HUES48 (cell line): ENCODE results near the gene GID8.
A peak's percentile ranks its signal among the peaks of the same experiment; 100 is the strongest.

Experiments used
- H3K27ac ChIP-seq: one replicate; pipeline ENCODE4 v1.7.0; 2013; ENCODE audit warnings: low read depth, low read length, inconsistent platforms
- H3K27me3 ChIP-seq: 2 replicates; pipeline ENCODE4 v1.6.1; 2013; ENCODE audit warnings: mild to moderate bottlenecking, low read length; ENCODE audit not compliant: control insufficient read depth, insufficient read depth
- H3K36me3 ChIP-seq: 2 replicates; pipeline ENCODE4 v1.6.1; 2013; ENCODE audit warnings: low read length; ENCODE audit not compliant: control insufficient read depth, insufficient read depth
- H3K4me1 ChIP-seq: 2 replicates; pipeline ENCODE4 v1.6.1; 2013; ENCODE audit warnings: mild to moderate bottlenecking, low read length; ENCODE audit not compliant: control insufficient read depth, insufficient read depth
- H3K4me3 ChIP-seq: 2 replicates; pipeline ENCODE4 v1.5.1; 2013; ENCODE audit warnings: mild to moderate bottlenecking, low read depth, low read length
- H3K9ac ChIP-seq: 2 replicates; pipeline ENCODE4 v1.6.1; 2013; ENCODE audit warnings: mild to moderate bottlenecking, low read depth, low read length, moderate library complexity
- H3K9me3 ChIP-seq: 2 replicates; pipeline ENCODE4 v1.6.1; 2013; ENCODE audit warnings: low read length; ENCODE audit not compliant: control insufficient read depth, insufficient read depth

The GID8 gene

GRCh38 chr20:62983210-62983609 lies 45.3 kb downstream of the GID8 start:
- H3K9ac ChIP-seq: no peak overlapping the region
- no peak overlapping the region for H3K27ac ChIP-seq
- H3K4me1 ChIP-seq: peaks cover 16% of the 10 kb centered on the region
- H3K9me3 ChIP-seq: no peaks in the 10 kb centered on the region
- no peaks in the 10 kb centered on the region for H3K36me3 ChIP-seq
- H3K4me3 ChIP-seq: no peak overlapping the region
- no peaks in the 10 kb centered on the region; the same call in 1 of the 2 replicates for H3K27me3 ChIP-seq

- H3K9ac ChIP-seq: 0 out of 2 replicates have a peak overlapping the region, but pooled peaks have one; percentile 18
- no peaks in the 10 kb centered on the region for H3K36me3 ChIP-seq
- no peaks in the 10 kb centered on the region for H3K9me3 ChIP-seq
- peaks cover 16% of the 10 kb centered on the region for H3K4me1 ChIP-seq
- H3K27ac ChIP-seq: no peak overlapping the region
- H3K4me3 ChIP-seq: no peak overlapping the region
- H3K27me3 ChIP-seq: no peaks in the 10 kb centered on the region; the same call in none of the 2 replicates
These were observed 46.9 kb downstream of the GID8 start for GRCh38 chr20:62984666-62985443.

- Histone ChIP-seq H3K27me3 (no peaks in the 10 kb centered on the region; the same call in 1 of the 2 replicates), H3K27ac (no peak overlapping the region)
These were observed 47.5 kb downstream of the GID8 start for GRCh38 chr20:62985444-62985778.

GRCh38 chr20:62986257-62986800 lies 48.4 kb downstream of the GID8 start:
- Histone ChIP-seq H3K36me3 (no peaks in the 10 kb centered on the region), H3K27me3 (no peaks in the 10 kb centered on the region; the same call in 1 of the 2 replicates), H3K9ac (no peak overlapping the region), H3K4me3 (no peak overlapping the region), H3K27ac (no peak overlapping the region), H3K9me3 (no peaks in the 10 kb centered on the region), H3K4me1 (peaks cover 16% of the 10 kb centered on the region)

More at GRCh38 chr20:62985444-62985778, 47.5 kb downstream of the GID8 start:
- Histone ChIP-seq H3K4me1 (peaks cover 16% of the 10 kb centered on the region), H3K4me3 (no peak overlapping the region), H3K9ac (no peak overlapping the region), H3K36me3 (no peaks in the 10 kb centered on the region), H3K9me3 (no peaks in the 10 kb centered on the region)

- Histone ChIP-seq H3K27me3 (no peaks in the 10 kb centered on the region; the same call in 1 of the 2 replicates), H3K27ac (no peak overlapping the region), H3K36me3 (no peaks in the 10 kb centered on the region), H3K4me3 (no peak overlapping the region), H3K9me3 (no peaks in the 10 kb centered on the region), H3K9ac (no peak overlapping the region), H3K4me1 (peaks cover 16% of the 10 kb centered on the region)
These were observed 49.2 kb downstream of the GID8 start for GRCh38 chr20:62987114-62987513.

- Histone ChIP-seq H3K27ac (no peak overlapping the region), H3K27me3 (no peaks in the 10 kb centered on the region; the same call in 1 of the 2 replicates), H3K9me3 (no peaks in the 10 kb centered on the region), H3K4me1 (peaks cover 9% of the 10 kb centered on the region), H3K4me3 (no peak overlapping the region), H3K9ac (no peak overlapping the region), H3K36me3 (no peaks in the 10 kb centered on the region)
These were observed 51.3 kb downstream of the GID8 start for GRCh38 chr20:62989201-62989601.

- H3K4me3 ChIP-seq: no peak overlapping the region
- H3K27me3 ChIP-seq: no peaks in the 10 kb centered on the region; the same call in 1 of the 2 replicates
- no peaks in the 10 kb centered on the region for H3K36me3 ChIP-seq
- H3K27ac ChIP-seq: no peak overlapping the region
- H3K9me3 ChIP-seq: no peaks in the 10 kb centered on the region
- H3K9ac ChIP-seq: no peak overlapping the region
- H3K4me1 ChIP-seq: peaks cover 13% of the 10 kb centered on the region
These were observed 52.4 kb downstream of the GID8 start for GRCh38 chr20:62990306-62990825.

GRCh38 chr20:62991196-62991807 lies 53.4 kb downstream of the GID8 start:
- no peaks in the 10 kb centered on the region for H3K9me3 ChIP-seq

GRCh38 chr20:62991863-62992262 lies 53.9 kb downstream of the GID8 start:
- no peak overlapping the region for H3K4me3 ChIP-seq
- no peak overlapping the region for H3K27ac ChIP-seq
- peaks cover 4% of the 10 kb centered on the region for H3K27me3 ChIP-seq
- H3K36me3 ChIP-seq: no peaks in the 10 kb centered on the region
- H3K9me3 ChIP-seq: no peaks in the 10 kb centered on the region
- no peak overlapping the region for H3K9ac ChIP-seq
- peaks cover 10% of the 10 kb centered on the region for H3K4me1 ChIP-seq

More at GRCh38 chr20:62991196-62991807, 53.4 kb downstream of the GID8 start:
- H3K27ac ChIP-seq: no peak overlapping the region
- no peak overlapping the region for H3K9ac ChIP-seq
- H3K4me3 ChIP-seq: no peak overlapping the region
- peaks cover 13% of the 10 kb centered on the region for H3K4me1 ChIP-seq
- peaks cover under 1% of the 10 kb centered on the region; the same call in 1 of the 2 replicates for H3K27me3 ChIP-seq
- H3K36me3 ChIP-seq: no peaks in the 10 kb centered on the region

- Histone ChIP-seq H3K4me1 (peaks cover 12% of the 10 kb centered on the region; the same call in 1 of the 2 replicates), H3K9me3 (no peaks in the 10 kb centered on the region), H3K4me3 (no peak overlapping the region), H3K36me3 (no peaks in the 10 kb centered on the region), H3K9ac (no peak overlapping the region), H3K27ac (no peak overlapping the region), H3K27me3 (peaks cover 4% of the 10 kb centered on the region)
These were observed 56.0 kb downstream of the GID8 start for GRCh38 chr20:62993856-62994494.
